WI38 (cell line): ENCODE measurements around the gene GALNT5.
A peak's percentile ranks its signal among the peaks of the same experiment; 100 is the strongest.

Experiments used
- H3K4me3 ChIP-seq: 2 replicates; pipeline ENCODE4 v1.5.1; 2011; ENCODE audit warnings: low read depth, mild to moderate bottlenecking, control low read depth, low read length
- TF ChIP-seq, protein P1 (sequence below): IDR thresholded peaks from 2 replicates; pipeline ENCODE4 v1.5.1; 2012; ENCODE audit warnings: low read depth, mild to moderate bottlenecking, control low read depth, low read length

GALNT5 gene

GRCh38 chr2:157251932-157252331 lies 5.6 kb upstream of the GALNT5 start:
- TF ChIP-seq, protein P1, sequence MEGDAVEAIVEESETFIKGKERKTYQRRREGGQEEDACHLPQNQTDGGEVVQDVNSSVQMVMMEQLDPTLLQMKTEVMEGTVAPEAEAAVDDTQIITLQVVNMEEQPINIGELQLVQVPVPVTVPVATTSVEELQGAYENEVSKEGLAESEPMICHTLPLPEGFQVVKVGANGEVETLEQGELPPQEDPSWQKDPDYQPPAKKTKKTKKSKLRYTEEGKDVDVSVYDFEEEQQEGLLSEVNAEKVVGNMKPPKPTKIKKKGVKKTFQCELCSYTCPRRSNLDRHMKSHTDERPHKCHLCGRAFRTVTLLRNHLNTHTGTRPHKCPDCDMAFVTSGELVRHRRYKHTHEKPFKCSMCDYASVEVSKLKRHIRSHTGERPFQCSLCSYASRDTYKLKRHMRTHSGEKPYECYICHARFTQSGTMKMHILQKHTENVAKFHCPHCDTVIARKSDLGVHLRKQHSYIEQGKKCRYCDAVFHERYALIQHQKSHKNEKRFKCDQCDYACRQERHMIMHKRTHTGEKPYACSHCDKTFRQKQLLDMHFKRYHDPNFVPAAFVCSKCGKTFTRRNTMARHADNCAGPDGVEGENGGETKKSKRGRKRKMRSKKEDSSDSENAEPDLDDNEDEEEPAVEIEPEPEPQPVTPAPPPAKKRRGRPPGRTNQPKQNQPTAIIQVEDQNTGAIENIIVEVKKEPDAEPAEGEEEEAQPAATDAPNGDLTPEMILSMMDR: no peak
- no peak overlapping the region for H3K4me3 ChIP-seq

DNA sequence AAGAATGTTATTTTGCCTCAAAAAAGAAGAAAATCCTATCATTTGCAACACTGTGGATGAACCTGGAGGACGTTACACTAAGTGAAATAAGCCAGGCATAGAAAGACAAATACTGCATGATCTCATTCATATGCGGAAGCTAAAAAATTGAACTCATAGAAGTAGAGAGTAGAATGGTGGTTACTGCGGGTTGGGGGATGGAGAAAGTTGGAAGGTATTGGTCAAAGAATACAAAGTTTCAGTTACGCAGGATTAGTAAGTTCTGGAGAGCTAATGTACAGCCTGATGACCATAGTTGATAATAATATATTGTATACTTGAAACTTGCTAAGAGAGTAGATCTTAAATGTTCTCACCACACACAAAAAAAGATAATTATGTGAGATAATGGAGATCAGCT lies 5.0 kb upstream of the GALNT5 start:
- H3K4me3 ChIP-seq: no peak overlapping the region
- TF ChIP-seq, protein P1: no peak

- TF ChIP-seq, protein P1: no peak
- H3K4me3 ChIP-seq: no peak overlapping the region
Measured at GRCh38 chr2:157254041-157254440, 3.5 kb upstream of the GALNT5 start.

- TF ChIP-seq, protein P1: no peak
- H3K4me3 ChIP-seq: no peak overlapping the region
Measured at GRCh38 chr2:157255746-157256145, 1.8 kb upstream of the GALNT5 start.

- peak overlapping the region; percentile 91 for H3K4me3 ChIP-seq
- TF ChIP-seq, protein P1: no peak
Measured at GRCh38 chr2:157256626-157257025, 879 bp upstream of the GALNT5 start.

DNA sequence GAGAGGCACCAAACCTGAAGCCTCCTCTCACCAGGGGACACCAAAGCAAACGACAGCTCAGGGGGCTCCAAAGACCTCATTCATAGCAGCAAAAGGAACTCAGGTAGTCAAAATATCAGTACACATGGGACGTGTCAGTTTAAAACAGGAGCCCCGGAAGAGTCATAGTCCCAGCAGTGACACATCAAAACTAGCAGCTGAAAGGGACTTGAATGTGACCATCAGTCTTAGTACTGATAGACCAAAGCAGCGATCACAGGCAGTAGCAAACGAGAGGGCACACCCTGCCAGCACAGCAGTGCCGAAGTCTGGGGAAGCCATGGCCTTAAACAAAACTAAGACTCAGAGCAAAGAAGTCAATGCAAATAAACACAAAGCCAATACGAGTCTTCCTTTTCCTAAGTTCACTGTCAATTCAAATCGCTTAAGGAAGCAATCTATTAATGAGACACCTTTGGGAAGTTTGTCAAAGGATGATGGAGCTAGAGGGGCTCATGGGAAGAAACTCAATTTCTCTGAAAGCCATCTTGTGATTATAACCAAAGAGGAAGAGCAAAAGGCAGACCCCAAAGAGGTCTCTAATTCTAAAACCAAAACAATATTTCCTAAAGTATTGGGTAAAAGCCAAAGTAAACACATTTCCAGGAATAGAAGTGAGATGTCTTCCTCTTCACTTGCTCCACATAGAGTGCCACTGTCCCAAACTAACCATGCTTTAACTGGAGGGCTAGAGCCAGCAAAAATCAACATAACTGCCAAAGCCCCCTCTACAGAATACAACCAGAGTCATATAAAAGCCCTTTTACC lies 1.2 kb downstream of the GALNT5 start:
- TF ChIP-seq, protein P1: no peak
- H3K4me3 ChIP-seq: peak overlapping the region; percentile 91

DNA sequence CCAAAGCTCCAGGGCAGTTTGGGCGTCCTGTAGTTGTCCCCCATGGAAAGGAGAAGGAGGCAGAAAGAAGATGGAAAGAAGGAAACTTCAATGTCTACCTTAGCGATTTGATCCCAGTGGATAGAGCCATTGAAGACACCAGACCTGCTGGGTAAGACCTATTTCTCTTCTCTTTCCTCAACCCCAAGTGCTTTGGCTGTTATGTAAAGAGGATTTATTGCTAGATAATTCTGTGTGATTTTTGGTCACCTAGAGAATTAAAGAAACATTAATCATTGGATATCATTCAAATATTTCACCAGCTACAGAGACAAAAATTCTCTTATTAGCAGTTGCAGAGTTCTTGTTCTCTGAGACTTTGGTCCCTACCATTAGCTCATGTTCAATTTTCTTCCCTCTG lies 1.9 kb downstream of the GALNT5 start:
- H3K4me3 ChIP-seq: peak overlapping the region; percentile 91
- TF ChIP-seq, protein P1: no peak
